ENCODE results near the gene MMP23B. TPM values are rescaled to one million over a fixed set of nuclear protein-coding genes. Genes with fewer than 3 reads are reported as not detected.

The MMP23B gene
- total and polyA plus RNA-seq, 2 experiments from 2014 or later: 15.8 to 16.2 TPM

DNA sequence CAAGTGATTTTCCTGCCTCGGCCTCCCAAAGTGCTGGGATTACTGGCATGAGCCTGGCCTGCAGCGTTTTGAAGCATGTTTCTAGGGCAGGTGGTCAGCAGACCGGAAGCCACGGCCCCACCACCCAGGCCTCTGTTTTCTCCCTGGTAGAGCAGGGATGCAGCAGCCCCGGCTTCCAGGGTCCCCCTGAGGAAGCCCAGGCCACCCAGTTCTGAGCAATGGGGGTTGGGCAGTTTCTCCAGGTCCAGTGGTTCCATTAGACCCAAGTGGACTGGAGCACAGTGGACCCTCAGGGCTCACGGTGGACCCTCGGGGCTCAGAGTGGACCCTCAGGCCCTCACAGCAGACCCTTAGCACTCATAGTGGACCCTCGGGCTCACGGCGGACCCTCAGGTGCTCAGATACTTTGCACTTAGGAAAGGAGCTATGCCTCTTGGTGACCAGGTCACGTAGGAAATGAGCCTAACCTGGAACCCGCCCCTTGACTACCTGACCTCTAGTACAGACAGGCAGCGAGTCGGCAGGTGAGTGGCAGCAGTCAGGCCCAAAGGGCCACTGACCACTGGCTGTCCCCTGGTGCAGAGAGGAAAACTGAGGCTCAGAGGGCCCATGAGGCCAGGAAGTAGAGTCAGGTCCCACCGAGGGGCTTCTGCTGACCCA is 27.5 kb upstream of the MMP23B start:
- no peaks in the 10 kb centered on the region for H3K79me2 ChIP-seq (replicated peaks; ENCODE audit: insufficient read depth)
- H4K20me1 ChIP-seq (replicated peaks; ENCODE audit: insufficient read depth): no peaks in the 10 kb centered on the region
- Mint-ChIP-seq H3K4me3 (no peak overlapping the region), H3K27ac (no peak overlapping the region), H3K36me3 (ENCODE audit: low read depth) (no peaks in the 10 kb centered on the region), H3K4me1 (no peaks in the 10 kb centered on the region; the same call in 2 of the 3 replicates), H3K9me3 (no peaks in the 10 kb centered on the region), H3K27me3 (ENCODE audit: insufficient read depth, low read depth, poor library complexity) (peaks cover 30% of the 10 kb centered on the region)
- no peaks in the 10 kb centered on the region; the same call in 1 of the 2 replicates for H3K4me1 ChIP-seq (ENCODE audit: insufficient read depth)
- H3K4me2 ChIP-seq: no peak overlapping the region
- no peak overlapping the region for H3K4me3 ChIP-seq
- H3F3A ChIP-seq (replicated peaks; ENCODE audit: low read depth): no peaks in the 10 kb centered on the region
- H3K27ac ChIP-seq (ENCODE audit: low read depth): no peak overlapping the region
- peaks cover 17% of the 10 kb centered on the region for H3K27me3 ChIP-seq (ENCODE audit: insufficient read depth)
- ATAC-seq (no peak), DNase-seq (ENCODE audit: low spot score) (no peak)
- H2AFZ ChIP-seq: no peak overlapping the region
- H3K36me3 ChIP-seq (ENCODE audit: insufficient read depth): no peaks in the 10 kb centered on the region
- H3K9me2 ChIP-seq (ENCODE audit: insufficient read depth): no peaks in the 10 kb centered on the region
- TF ChIP-seq, protein P1, sequence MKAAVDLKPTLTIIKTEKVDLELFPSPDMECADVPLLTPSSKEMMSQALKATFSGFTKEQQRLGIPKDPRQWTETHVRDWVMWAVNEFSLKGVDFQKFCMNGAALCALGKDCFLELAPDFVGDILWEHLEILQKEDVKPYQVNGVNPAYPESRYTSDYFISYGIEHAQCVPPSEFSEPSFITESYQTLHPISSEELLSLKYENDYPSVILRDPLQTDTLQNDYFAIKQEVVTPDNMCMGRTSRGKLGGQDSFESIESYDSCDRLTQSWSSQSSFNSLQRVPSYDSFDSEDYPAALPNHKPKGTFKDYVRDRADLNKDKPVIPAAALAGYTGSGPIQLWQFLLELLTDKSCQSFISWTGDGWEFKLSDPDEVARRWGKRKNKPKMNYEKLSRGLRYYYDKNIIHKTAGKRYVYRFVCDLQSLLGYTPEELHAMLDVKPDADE (IDR thresholded peaks at IDR 0.05): no peak
- TF ChIP-seq STAT1 (IDR thresholded peaks at IDR 0.05; ENCODE audit: unreplicated experiment) (no peak), EZH2phosphoT487 (IDR thresholded peaks at IDR 0.05; ENCODE audit: unreplicated experiment) (no peak), POLR2AphosphoS5 (IDR thresholded peaks at IDR 0.05; ENCODE audit: low read depth) (no peak), ZNF331 (CRISPR knock-in tag; IDR thresholded peaks at IDR 0.05; ENCODE audit: low read depth) (no peak), CREB1 (CRISPR knock-in tag; IDR thresholded peaks at IDR 0.05; ENCODE audit: low read depth) (no peak), EZH2 (IDR thresholded peaks at IDR 0.05; ENCODE audit: low read depth, unreplicated experiment) (no peak), ZNF114 (CRISPR knock-in tag; IDR thresholded peaks at IDR 0.05) (no peak), JUNB (IDR thresholded peaks at IDR 0.05; ENCODE audit: unreplicated experiment) (no peak), NANOG (IDR thresholded peaks at IDR 0.05; ENCODE audit: borderline replicate concordance) (no peak)
- TF ChIP-seq, protein P2, sequence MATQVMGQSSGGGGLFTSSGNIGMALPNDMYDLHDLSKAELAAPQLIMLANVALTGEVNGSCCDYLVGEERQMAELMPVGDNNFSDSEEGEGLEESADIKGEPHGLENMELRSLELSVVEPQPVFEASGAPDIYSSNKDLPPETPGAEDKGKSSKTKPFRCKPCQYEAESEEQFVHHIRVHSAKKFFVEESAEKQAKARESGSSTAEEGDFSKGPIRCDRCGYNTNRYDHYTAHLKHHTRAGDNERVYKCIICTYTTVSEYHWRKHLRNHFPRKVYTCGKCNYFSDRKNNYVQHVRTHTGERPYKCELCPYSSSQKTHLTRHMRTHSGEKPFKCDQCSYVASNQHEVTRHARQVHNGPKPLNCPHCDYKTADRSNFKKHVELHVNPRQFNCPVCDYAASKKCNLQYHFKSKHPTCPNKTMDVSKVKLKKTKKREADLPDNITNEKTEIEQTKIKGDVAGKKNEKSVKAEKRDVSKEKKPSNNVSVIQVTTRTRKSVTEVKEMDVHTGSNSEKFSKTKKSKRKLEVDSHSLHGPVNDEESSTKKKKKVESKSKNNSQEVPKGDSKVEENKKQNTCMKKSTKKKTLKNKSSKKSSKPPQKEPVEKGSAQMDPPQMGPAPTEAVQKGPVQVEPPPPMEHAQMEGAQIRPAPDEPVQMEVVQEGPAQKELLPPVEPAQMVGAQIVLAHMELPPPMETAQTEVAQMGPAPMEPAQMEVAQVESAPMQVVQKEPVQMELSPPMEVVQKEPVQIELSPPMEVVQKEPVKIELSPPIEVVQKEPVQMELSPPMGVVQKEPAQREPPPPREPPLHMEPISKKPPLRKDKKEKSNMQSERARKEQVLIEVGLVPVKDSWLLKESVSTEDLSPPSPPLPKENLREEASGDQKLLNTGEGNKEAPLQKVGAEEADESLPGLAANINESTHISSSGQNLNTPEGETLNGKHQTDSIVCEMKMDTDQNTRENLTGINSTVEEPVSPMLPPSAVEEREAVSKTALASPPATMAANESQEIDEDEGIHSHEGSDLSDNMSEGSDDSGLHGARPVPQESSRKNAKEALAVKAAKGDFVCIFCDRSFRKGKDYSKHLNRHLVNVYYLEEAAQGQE (IDR thresholded peaks at IDR 0.05; ENCODE audit: unreplicated experiment): no peak
- TF ChIP-seq, protein P3, sequence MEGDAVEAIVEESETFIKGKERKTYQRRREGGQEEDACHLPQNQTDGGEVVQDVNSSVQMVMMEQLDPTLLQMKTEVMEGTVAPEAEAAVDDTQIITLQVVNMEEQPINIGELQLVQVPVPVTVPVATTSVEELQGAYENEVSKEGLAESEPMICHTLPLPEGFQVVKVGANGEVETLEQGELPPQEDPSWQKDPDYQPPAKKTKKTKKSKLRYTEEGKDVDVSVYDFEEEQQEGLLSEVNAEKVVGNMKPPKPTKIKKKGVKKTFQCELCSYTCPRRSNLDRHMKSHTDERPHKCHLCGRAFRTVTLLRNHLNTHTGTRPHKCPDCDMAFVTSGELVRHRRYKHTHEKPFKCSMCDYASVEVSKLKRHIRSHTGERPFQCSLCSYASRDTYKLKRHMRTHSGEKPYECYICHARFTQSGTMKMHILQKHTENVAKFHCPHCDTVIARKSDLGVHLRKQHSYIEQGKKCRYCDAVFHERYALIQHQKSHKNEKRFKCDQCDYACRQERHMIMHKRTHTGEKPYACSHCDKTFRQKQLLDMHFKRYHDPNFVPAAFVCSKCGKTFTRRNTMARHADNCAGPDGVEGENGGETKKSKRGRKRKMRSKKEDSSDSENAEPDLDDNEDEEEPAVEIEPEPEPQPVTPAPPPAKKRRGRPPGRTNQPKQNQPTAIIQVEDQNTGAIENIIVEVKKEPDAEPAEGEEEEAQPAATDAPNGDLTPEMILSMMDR (conservative IDR thresholded peaks at IDR 0.05; ENCODE audit: low read depth in 2 of 2): no peak
- TF ChIP-seq, protein P4, sequence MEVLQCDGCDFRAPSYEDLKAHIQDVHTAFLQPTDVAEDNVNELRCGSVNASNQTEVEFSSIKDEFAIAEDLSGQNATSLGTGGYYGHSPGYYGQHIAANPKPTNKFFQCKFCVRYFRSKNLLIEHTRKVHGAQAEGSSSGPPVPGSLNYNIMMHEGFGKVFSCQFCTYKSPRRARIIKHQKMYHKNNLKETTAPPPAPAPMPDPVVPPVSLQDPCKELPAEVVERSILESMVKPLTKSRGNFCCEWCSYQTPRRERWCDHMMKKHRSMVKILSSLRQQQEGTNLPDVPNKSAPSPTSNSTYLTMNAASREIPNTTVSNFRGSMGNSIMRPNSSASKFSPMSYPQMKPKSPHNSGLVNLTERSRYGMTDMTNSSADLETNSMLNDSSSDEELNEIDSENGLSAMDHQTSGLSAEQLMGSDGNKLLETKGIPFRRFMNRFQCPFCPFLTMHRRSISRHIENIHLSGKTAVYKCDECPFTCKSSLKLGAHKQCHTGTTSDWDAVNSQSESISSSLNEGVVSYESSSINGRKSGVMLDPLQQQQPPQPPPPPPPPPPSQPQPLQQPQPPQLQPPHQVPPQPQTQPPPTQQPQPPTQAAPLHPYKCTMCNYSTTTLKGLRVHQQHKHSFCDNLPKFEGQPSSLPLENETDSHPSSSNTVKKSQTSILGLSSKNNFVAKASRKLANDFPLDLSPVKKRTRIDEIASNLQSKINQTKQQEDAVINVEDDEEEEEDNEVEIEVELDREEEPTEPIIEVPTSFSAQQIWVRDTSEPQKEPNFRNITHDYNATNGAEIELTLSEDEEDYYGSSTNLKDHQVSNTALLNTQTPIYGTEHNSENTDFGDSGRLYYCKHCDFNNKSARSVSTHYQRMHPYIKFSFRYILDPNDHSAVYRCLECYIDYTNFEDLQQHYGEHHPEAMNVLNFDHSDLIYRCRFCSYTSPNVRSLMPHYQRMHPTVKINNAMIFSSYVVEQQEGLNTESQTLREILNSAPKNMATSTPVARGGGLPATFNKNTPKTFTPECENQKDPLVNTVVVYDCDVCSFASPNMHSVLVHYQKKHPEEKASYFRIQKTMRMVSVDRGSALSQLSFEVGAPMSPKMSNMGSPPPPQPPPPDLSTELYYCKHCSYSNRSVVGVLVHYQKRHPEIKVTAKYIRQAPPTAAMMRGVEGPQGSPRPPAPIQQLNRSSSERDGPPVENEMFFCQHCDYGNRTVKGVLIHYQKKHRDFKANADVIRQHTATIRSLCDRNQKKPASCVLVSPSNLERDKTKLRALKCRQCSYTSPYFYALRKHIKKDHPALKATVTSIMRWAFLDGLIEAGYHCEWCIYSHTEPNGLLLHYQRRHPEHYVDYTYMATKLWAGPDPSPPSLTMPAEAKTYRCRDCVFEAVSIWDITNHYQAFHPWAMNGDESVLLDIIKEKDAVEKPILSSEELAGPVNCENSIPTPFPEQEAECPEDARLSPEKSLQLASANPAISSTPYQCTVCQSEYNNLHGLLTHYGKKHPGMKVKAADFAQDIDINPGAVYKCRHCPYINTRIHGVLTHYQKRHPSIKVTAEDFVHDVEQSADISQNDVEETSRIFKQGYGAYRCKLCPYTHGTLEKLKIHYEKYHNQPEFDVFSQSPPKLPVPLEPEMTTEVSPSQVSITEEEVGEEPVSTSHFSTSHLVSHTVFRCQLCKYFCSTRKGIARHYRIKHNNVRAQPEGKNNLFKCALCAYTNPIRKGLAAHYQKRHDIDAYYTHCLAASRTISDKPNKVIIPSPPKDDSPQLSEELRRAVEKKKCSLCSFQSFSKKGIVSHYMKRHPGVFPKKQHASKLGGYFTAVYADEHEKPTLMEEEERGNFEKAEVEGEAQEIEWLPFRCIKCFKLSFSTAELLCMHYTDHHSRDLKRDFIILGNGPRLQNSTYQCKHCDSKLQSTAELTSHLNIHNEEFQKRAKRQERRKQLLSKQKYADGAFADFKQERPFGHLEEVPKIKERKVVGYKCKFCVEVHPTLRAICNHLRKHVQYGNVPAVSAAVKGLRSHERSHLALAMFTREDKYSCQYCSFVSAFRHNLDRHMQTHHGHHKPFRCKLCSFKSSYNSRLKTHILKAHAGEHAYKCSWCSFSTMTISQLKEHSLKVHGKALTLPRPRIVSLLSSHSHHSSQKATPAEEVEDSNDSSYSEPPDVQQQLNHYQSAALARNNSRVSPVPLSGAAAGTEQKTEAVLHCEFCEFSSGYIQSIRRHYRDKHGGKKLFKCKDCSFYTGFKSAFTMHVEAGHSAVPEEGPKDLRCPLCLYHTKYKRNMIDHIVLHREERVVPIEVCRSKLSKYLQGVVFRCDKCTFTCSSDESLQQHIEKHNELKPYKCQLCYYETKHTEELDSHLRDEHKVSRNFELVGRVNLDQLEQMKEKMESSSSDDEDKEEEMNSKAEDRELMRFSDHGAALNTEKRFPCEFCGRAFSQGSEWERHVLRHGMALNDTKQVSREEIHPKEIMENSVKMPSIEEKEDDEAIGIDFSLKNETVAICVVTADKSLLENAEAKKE (CRISPR knock-in tag; IDR thresholded peaks at IDR 0.05): no peak

Measured in GM23338 (cell line).